K562 (cell line): ENCODE measurements around the gene MYRIP. TPM values are rescaled to one million over a fixed set of nuclear protein-coding genes. Genes with fewer than 3 reads are reported as not detected.

Experiments
- ATAC-seq: fragments of 200-7000 bp; cut with Tn5 transposase; 3 replicates; pipeline ENCODE4 v1.9.1; 2020; ENCODE audit warnings: moderate library complexity
- BruUV-seq: library from RNA; stranded (reverse); fragments of 400-500 nt; replicated peaks from 2 replicates; lab custom pipeline; 2021; lab: Mats Ljungman, UMichigan
- CTCF ChIA-PET: fragments of 300-600 bp; formaldehyde crosslinking; extraction: SDS; loops from one replicate; lab custom pipeline; 2021; ENCODE audit warnings: low intra/inter-chr PET ratio; lab: Yijun Ruan, JAX
- POLR2A ChIA-PET: fragments of 300-600, 350-650 bp; sonication (Branson Sonifier 250); formaldehyde crosslinking; extraction: SDS; loops from one replicate; lab custom pipeline; 2021; ENCODE audit warnings: antibody characterized with exemption, inconsistent platforms; lab: Yijun Ruan, JAX
- DNase-seq, 4 experiments: peaks; one replicate each; pipeline versions ENCODE4 v3.0.0 to v3.0.0-alpha.2; 2011 to 2018; ENCODE audit warnings: low spot score in 3 of 4, mixed read lengths in 3 of 4; ENCODE audit errors: extremely low read depth in 1 of 4
- FAIRE-seq: peaks from 2 replicates; lab custom pipeline; 2011; peaks lifted over from hg19 to GRCh38; lab: Jason Lieb, UNC
- H2AFZ ChIP-seq: 2 replicates; pipeline ENCODE4 v1.6.0; 2011; ENCODE audit warnings: low read depth, low read length, control low read depth, inconsistent platforms
- H3K27ac ChIP-seq: fragments of 200-600 bp; 3 replicates; pipeline ENCODE4 v1.8.0; 2011; ENCODE audit warnings: low read depth, mild to moderate bottlenecking, control low read depth, inconsistent platforms, low read length, moderate library complexity, mixed read lengths; ENCODE audit errors: extremely low read depth
- H3K27me3 ChIP-seq, 2 experiments: fragments of 300-600 bp in 1 of 2; 2 replicates in 1 of 2; 3 replicates in 1 of 2; pipeline versions ENCODE4 v1.6.0 to v1.8.0; 2011; ENCODE audit warnings: inconsistent platforms in 2 of 2, low read length in 2 of 2, mild to moderate bottlenecking in 1 of 2, mixed read lengths in 1 of 2, moderate library complexity in 1 of 2; ENCODE audit not compliant: control insufficient read depth in 2 of 2, insufficient read depth in 2 of 2
- H3K36me3 ChIP-seq: fragments of 300-600 bp; 3 replicates; pipeline ENCODE4 v1.8.0; 2011; ENCODE audit warnings: mild to moderate bottlenecking, low read length, inconsistent platforms; ENCODE audit not compliant: control insufficient read depth, insufficient read depth
- H3K4me1 ChIP-seq, 2 experiments: fragments of 200-600 bp in 1 of 2; replicated peaks in 1 of 2; 2 replicates in 1 of 2; 3 replicates in 1 of 2; pipeline versions ENCODE4 v1.5.1 to v1.8.0; 2011; ENCODE audit warnings: inconsistent platforms in 2 of 2, low read length in 2 of 2, mild to moderate bottlenecking in 1 of 2, mixed read lengths in 1 of 2, moderate library complexity in 1 of 2; ENCODE audit not compliant: control insufficient read depth in 2 of 2, insufficient read depth in 2 of 2
- H3K4me2 ChIP-seq: 2 replicates; pipeline ENCODE4 v1.6.1; 2011; ENCODE audit warnings: low read length, control low read depth, inconsistent platforms, mixed read lengths; ENCODE audit not compliant: insufficient read depth
- H3K4me3 ChIP-seq: fragments of 200-600 bp; sonication (generic), shearing (Covaris generic); 2 replicates; pipeline ENCODE4 v1.5.1; 2016; ENCODE audit warnings: control low read depth, inconsistent platforms
- H3K79me2 ChIP-seq: fragments of 200-600 bp; 3 replicates; pipeline ENCODE4 v1.8.0; 2011; ENCODE audit warnings: low read length, inconsistent platforms; ENCODE audit not compliant: control insufficient read depth, insufficient read depth
- H3K9ac ChIP-seq, 2 experiments: 2 replicates each; pipeline versions ENCODE4 v1.6.0 to v1.6.1; 2011; ENCODE audit warnings: low read depth in 2 of 2, low read length in 2 of 2, control low read depth in 1 of 2, inconsistent platforms in 1 of 2, mild to moderate bottlenecking in 1 of 2, mixed read lengths in 1 of 2; ENCODE audit not compliant: insufficient read depth in 1 of 2
- H3K9me1 ChIP-seq: one replicate; pipeline ENCODE4 v1.6.0; 2011; ENCODE audit warnings: inconsistent platforms, mild to moderate bottlenecking, low read length, moderate library complexity; ENCODE audit not compliant: control insufficient read depth, insufficient read depth
- H3K9me3 ChIP-seq: replicated peaks from 2 replicates; pipeline ENCODE4 v1.5.1; 2011; ENCODE audit warnings: low read depth, low read length, inconsistent platforms; ENCODE audit not compliant: control insufficient read depth, insufficient read depth
- H4K20me1 ChIP-seq: replicated peaks from 2 replicates; pipeline ENCODE4 v1.6.1; 2011; ENCODE audit warnings: low read length, inconsistent platforms, mixed read lengths; ENCODE audit not compliant: control insufficient read depth, insufficient read depth
- BRD4 ChIP-seq: fragments of 200-600 bp; sonication (generic); IDR thresholded peaks from 2 replicates; pipeline ENCODE4 v1.6.1; 2017; ENCODE audit warnings: inconsistent platforms
- CEBPG ChIP-seq, 3 experiments: fragments of 200-800 bp in 1 of 3; sonication (Bioruptor generic) in 1 of 3; sonication (generic) in 1 of 3; formaldehyde crosslinking in 1 of 3; IDR thresholded peaks in 2 of 3; conservative IDR thresholded peaks in 1 of 3; 2 replicates each; pipeline versions ENCODE4 v1.6.1 to v1.8.0; 2016 to 2022; ENCODE audit warnings: missing compliant biosample characterization in 2 of 3, missing genetic modification characterization in 2 of 3, mild to moderate bottlenecking in 1 of 3, missing genetic modification reagents in 1 of 3
- GTF2F1 ChIP-seq: IDR thresholded peaks from 2 replicates; pipeline ENCODE4 v1.6.1; 2011; ENCODE audit warnings: low read depth, low read length, improper control_type of control experiment
- MECOM ChIP-seq: fragments of 250-450 bp; sonication (Bioruptor Pico); IDR thresholded peaks from 2 replicates; pipeline ENCODE4 v1.8.0; 2022; ENCODE audit warnings: inconsistent platforms
- PHB ChIP-seq: fragments of 250-450 bp; sonication (Bioruptor Pico); IDR thresholded peaks from 2 replicates; pipeline ENCODE4 v1.5.0; 2021
- RHOXF2B ChIP-seq: fragments of 250-450 bp; sonication (Bioruptor Pico); conservative IDR thresholded peaks from 2 replicates; pipeline ENCODE4 v1.5.1; 2021
- SMARCC2 ChIP-seq: fragments of 450-650 bp; IDR thresholded peaks from 2 replicates; pipeline ENCODE4 v1.6.1; 2017; ENCODE audit warnings: antibody characterized with exemption, moderate library complexity, mild to moderate bottlenecking, low read depth
- ZNF23 ChIP-seq: fragments of 250-450 bp; sonication (Bioruptor Pico); IDR thresholded peaks from 2 replicates; pipeline ENCODE4 v1.4.0; 2020; ENCODE audit warnings: mild to moderate bottlenecking
- ZNF445 ChIP-seq: fragments of 250-450 bp; sonication (Bioruptor Pico); IDR thresholded peaks from 2 replicates; pipeline ENCODE4 v1.4.0; 2020; ENCODE audit warnings: low read depth, mild to moderate bottlenecking, moderate library complexity
- WGBS: fragments of 100-300 bp; shearing (Covaris generic); methylation state at CpG from one replicate; pipeline ENCODE4 v1.1.6; 2016; ENCODE audit warnings: low coverage, mixed read lengths; ENCODE audit not compliant: insufficient coverage; ENCODE audit errors: missing lambda C conversion rate; 5-methylcytosine and 5-hydroxymethylcytosine counted together
- in situ Hi-C: fragments of 300-500 bp; cut with MboI; formaldehyde crosslinking; loops from 4 replicates; pipeline ENCODE4 v1.15.0; 2018; ENCODE audit warnings: inconsistent platforms, mixed read lengths
- intact Hi-C: fragments of 100-400 bp; cut with micrococcal nuclease; formaldehyde crosslinking; loops from 2 replicates; pipeline ENCODE4 v1.14.2; 2022
- polyA plus RNA-seq, 8 experiments: library from polyadenylated mRNA; depleted of rRNA in 4 of 8; stranded (reverse) in 5 of 8; unstranded in 3 of 8; fragments of >200 nt; fragmentation: Nextera tagmentation in 2 of 8; fragmentation: Illumina TruSeq in 1 of 8; extraction: Ambion mirVana in 2 of 8; extraction: Trizol in 1 of 8; gene quantifications; 2 replicates each; pipeline versions ENCODE4 v1.2.1 to v1.2.3, GENCODE V29; 2011 to 2014; ENCODE audit warnings: inconsistent platforms in 1 of 8, missing spikeins in 1 of 8
- total RNA-seq, 7 experiments: library from RNA; depleted of rRNA in 6 of 7; stranded (reverse); fragments of >200 nt in 6 of 7; fragmentation: Illumina TruSeq in 2 of 7; extraction: Trizol in 2 of 7; gene quantifications; 2 replicates each; pipeline versions ENCODE4 v1.2.1 to v1.2.3, GENCODE V29; 2011 to 2021; ENCODE audit warnings: low replicate concordance in 1 of 7
- TF ChIP-seq, protein P1 (sequence below), 2 experiments: fragments of 450-650 bp; formaldehyde crosslinking in 1 of 2; IDR thresholded peaks; 2 replicates each; pipeline versions ENCODE4 v1.4.0 to v1.6.1; 2014 to 2020; ENCODE audit warnings: mild to moderate bottlenecking in 2 of 2, borderline replicate concordance in 1 of 2, low read depth in 1 of 2
- TF ChIP-seq, protein P2 (sequence below): fragments of 450-650 bp; IDR thresholded peaks from one replicate; pipeline ENCODE4 v1.6.1; 2018; ENCODE audit warnings: mild to moderate bottlenecking, moderate library complexity; ENCODE audit not compliant: partially characterized antibody

MYRIP gene
- total and polyA plus RNA-seq, 9 of the 15 experiments (the other 6 are each of a cell fraction or from before 2014, with no cell fraction given) = 0.03 to 0.12 TPM; not detected in 7

DNA sequence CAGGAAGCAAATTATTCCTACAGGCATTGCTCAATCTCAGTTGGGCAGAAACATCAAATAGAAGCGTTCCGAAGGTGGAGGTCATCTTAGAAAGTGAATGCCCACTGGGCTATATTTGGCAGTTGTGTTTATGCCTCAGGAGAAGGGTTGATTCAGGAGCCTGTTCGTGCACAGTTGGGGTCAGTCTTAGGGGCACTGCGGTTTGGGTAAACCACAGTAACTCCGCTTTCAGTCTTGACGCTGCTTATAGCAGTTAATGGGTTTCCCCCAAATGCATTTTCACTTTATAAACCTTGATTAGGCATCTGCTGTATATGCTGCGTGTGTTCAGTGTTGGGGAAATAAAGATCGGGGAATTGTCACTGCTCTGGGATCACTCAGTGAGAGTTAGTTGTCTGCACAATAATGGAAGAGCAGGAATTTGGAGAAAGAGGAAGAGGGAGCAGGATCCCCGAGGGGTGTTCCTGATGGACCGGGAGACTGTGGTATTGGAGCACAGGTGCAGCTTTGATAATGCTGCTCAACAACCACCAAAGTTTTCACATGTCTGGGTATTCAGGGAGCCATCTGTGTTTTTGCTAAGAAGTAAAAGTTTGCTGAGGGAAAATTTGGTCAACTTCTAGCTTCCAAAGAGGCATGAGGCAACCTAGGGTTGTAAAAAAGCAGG, 375.8 kb downstream of the MYRIP start:
- intact Hi-C loops = no loop called here
- TF ChIP-seq PHB (CRISPR knock-in tag) (no peak), ZNF445 (CRISPR knock-in tag) (no peak), MECOM (CRISPR knock-in tag) (no peak), BRD4 (no peak), RHOXF2B (CRISPR knock-in tag) (no peak), SMARCC2 (no peak), CEBPG (CRISPR knock-in tag; IDR thresholded peaks at IDR 0.05) (no peak), CEBPG (tag; conservative IDR thresholded peaks at IDR 0.05 in 1 of 2, IDR thresholded peaks at IDR 0.05 in 1 of 2) (0 out of 4 replicates have a peak, but pooled peaks of 1 of the 2 experiments have one; percentile 26), ZNF23 (CRISPR knock-in tag) (no peak), GTF2F1 (no peak)
- TF ChIP-seq, protein P1, sequence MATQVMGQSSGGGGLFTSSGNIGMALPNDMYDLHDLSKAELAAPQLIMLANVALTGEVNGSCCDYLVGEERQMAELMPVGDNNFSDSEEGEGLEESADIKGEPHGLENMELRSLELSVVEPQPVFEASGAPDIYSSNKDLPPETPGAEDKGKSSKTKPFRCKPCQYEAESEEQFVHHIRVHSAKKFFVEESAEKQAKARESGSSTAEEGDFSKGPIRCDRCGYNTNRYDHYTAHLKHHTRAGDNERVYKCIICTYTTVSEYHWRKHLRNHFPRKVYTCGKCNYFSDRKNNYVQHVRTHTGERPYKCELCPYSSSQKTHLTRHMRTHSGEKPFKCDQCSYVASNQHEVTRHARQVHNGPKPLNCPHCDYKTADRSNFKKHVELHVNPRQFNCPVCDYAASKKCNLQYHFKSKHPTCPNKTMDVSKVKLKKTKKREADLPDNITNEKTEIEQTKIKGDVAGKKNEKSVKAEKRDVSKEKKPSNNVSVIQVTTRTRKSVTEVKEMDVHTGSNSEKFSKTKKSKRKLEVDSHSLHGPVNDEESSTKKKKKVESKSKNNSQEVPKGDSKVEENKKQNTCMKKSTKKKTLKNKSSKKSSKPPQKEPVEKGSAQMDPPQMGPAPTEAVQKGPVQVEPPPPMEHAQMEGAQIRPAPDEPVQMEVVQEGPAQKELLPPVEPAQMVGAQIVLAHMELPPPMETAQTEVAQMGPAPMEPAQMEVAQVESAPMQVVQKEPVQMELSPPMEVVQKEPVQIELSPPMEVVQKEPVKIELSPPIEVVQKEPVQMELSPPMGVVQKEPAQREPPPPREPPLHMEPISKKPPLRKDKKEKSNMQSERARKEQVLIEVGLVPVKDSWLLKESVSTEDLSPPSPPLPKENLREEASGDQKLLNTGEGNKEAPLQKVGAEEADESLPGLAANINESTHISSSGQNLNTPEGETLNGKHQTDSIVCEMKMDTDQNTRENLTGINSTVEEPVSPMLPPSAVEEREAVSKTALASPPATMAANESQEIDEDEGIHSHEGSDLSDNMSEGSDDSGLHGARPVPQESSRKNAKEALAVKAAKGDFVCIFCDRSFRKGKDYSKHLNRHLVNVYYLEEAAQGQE (IDR thresholded peaks at IDR 0.05; ENCODE audit: borderline replicate concordance) = no peak
- TF ChIP-seq, protein P1 (CRISPR knock-in tag; IDR thresholded peaks at IDR 0.05; ENCODE audit: low read depth) = no peak
- TF ChIP-seq, protein P2, sequence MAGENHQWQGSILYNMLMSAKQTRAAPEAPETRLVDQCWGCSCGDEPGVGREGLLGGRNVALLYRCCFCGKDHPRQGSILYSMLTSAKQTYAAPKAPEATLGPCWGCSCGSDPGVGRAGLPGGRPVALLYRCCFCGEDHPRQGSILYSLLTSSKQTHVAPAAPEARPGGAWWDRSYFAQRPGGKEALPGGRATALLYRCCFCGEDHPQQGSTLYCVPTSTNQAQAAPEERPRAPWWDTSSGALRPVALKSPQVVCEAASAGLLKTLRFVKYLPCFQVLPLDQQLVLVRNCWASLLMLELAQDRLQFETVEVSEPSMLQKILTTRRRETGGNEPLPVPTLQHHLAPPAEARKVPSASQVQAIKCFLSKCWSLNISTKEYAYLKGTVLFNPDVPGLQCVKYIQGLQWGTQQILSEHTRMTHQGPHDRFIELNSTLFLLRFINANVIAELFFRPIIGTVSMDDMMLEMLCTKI = no peak

More for the DNA sequence above, 375.8 kb downstream of the MYRIP start:
- Histone ChIP-seq H3K27me3 (peaks cover 5 to 49% of the 10 kb centered on the region in 2 experiments; a peak in 3 of 5 replicates), H3K9me3 (no peaks in the 10 kb centered on the region), H4K20me1 (no peaks in the 10 kb centered on the region), H3K36me3 (no peaks in the 10 kb centered on the region), H3K4me1 (peaks cover 0 to 5% of the 10 kb centered on the region in 2 experiments; a peak in 1 of 5 replicates), H3K4me2 (no peak overlapping the region), H3K9me1 (no peaks in the 10 kb centered on the region), H3K9ac (no peak overlapping the region), H3K27ac (no peak overlapping the region), H3K79me2 (no peaks in the 10 kb centered on the region), H2AFZ (no peak overlapping the region), H3K4me3 (no peak overlapping the region)
- DNase-seq (no peak), FAIRE-seq (no peak), ATAC-seq (no peak)
- ChIA-PET CTCF (no interaction called here), POLR2A (interaction anchor here (0.6 to 0.7 kb wide), 3 partner anchors 115 to 732 kb away, joined by 3 to 4 read pairs (median 3); no protein-coding TSS in a partner anchor)
- WGBS = under 1% methylated on average over 10 of the region's 10 CpGs
- in situ Hi-C loops = no loop called here
- BruUV-seq = no TSS peak
